H1 (cell line): ENCODE results near the gene PTHLH. TPM values are rescaled to one million over a fixed set of nuclear protein-coding genes. Genes with fewer than 3 reads are reported as not detected.

ENCODE experiments used
- CTCF ChIA-PET: fragments of 300-600 bp; sonication (Branson Sonifier 250); formaldehyde crosslinking; loops from one replicate; lab custom pipeline; 2021; ENCODE audit not compliant: partially characterized antibody; lab: Charles Lee
- POLR2A ChIA-PET: fragments of 300-600 bp; sonication (Branson Sonifier 250); formaldehyde crosslinking; loops from one replicate; lab custom pipeline; 2021; ENCODE audit warnings: inconsistent platforms; ENCODE audit not compliant: partially characterized antibody; lab: Charles Lee
- DNase-seq, 2 experiments: peaks; one replicate each; pipeline versions ENCODE4 v3.0.0 to v3.0.0-alpha.2; 2010 to 2022; ENCODE audit warnings: low spot score in 2 of 2, low read depth in 1 of 2, mixed read lengths in 1 of 2
- FAIRE-seq: peaks from 2 replicates; lab custom pipeline; 2011; peaks lifted over from hg19 to GRCh38; lab: Jason Lieb, UNC
- H2AFZ ChIP-seq: 2 replicates; pipeline ENCODE4 v1.8.1; 2012; ENCODE audit warnings: low read length, inconsistent platforms
- H2AK5ac ChIP-seq: 2 replicates; pipeline ENCODE4 v1.6.1; 2013; ENCODE audit warnings: low read depth, low read length
- H2BK120ac ChIP-seq: replicated peaks from 2 replicates; pipeline ENCODE3; 2013; ENCODE audit warnings: low read depth, low read length, inconsistent platforms
- H2BK12ac ChIP-seq: 2 replicates; pipeline ENCODE4 v1.6.1; 2013; ENCODE audit warnings: low read depth, low read length
- H2BK15ac ChIP-seq: 2 replicates; pipeline ENCODE4 v1.6.1; 2013; ENCODE audit warnings: low read length
- H2BK20ac ChIP-seq: 2 replicates; pipeline ENCODE4 v1.6.1; 2013; ENCODE audit warnings: low read length
- H2BK5ac ChIP-seq: 2 replicates; pipeline ENCODE4 v1.6.1; 2013; ENCODE audit warnings: low read depth, low read length
- H3K14ac ChIP-seq: 2 replicates; pipeline ENCODE4 v1.6.1; 2013; ENCODE audit warnings: inconsistent platforms; ENCODE audit not compliant: insufficient read length
- H3K18ac ChIP-seq: 2 replicates; pipeline ENCODE4 v1.6.1; 2013; ENCODE audit warnings: low read length; ENCODE audit errors: extremely low read depth
- H3K23ac ChIP-seq: 2 replicates; pipeline ENCODE4 v1.6.1; 2013; ENCODE audit warnings: inconsistent platforms; ENCODE audit not compliant: insufficient read length
- H3K23me2 ChIP-seq: 2 replicates; pipeline ENCODE4 v1.6.1; 2013; ENCODE audit warnings: low read depth, low read length
- H3K27ac ChIP-seq: 2 replicates; pipeline ENCODE4 v1.6.1; 2011; ENCODE audit warnings: low read depth, low read length, inconsistent platforms
- H3K27me3 ChIP-seq, 4 experiments: replicated peaks in 1 of 4; 1 replicate in 1 of 4; 2 replicates in 3 of 4; pipeline versions ENCODE4 v1.6.1 to v1.8.1; 2011 to 2013; ENCODE audit warnings: low read length in 3 of 4, mild to moderate bottlenecking in 3 of 4, inconsistent platforms in 2 of 4, mixed read lengths in 2 of 4, moderate library complexity in 1 of 4; ENCODE audit not compliant: control insufficient read depth in 3 of 4, insufficient read depth in 3 of 4; ENCODE audit errors: extremely low read depth in 1 of 4
- H3K36me3 ChIP-seq, 4 experiments: 2 replicates each; pipeline versions ENCODE4 v1.6.1 to v1.8.1; 2011 to 2013; ENCODE audit warnings: mild to moderate bottlenecking in 4 of 4, low read length in 3 of 4, moderate library complexity in 2 of 4, control low read depth in 1 of 4, inconsistent platforms in 1 of 4; ENCODE audit not compliant: insufficient read depth in 4 of 4, control insufficient read depth in 2 of 4
- H3K4ac ChIP-seq: replicated peaks from 2 replicates; pipeline ENCODE3; 2013; ENCODE audit warnings: low read length, low read depth, mixed read lengths, inconsistent platforms; ENCODE audit not compliant: insufficient read length
- H3K4me1 ChIP-seq, 4 experiments: replicated peaks in 1 of 4; 1 replicate in 1 of 4; 2 replicates in 3 of 4; pipeline versions ENCODE4 v1.6.1 to v1.8.1; 2011 to 2013; ENCODE audit warnings: low read length in 3 of 4, inconsistent platforms in 2 of 4, mixed read lengths in 1 of 4; ENCODE audit not compliant: insufficient read depth in 4 of 4, control insufficient read depth in 3 of 4
- H3K4me2 ChIP-seq, 2 experiments: 2 replicates each; pipeline versions ENCODE4 v1.6.1 to v1.8.1; 2011 to 2013; ENCODE audit warnings: low read depth in 2 of 2, low read length in 2 of 2, control low read depth in 1 of 2, inconsistent platforms in 1 of 2, mild to moderate bottlenecking in 1 of 2; ENCODE audit not compliant: insufficient read depth in 1 of 2
- H3K4me3 ChIP-seq, 4 experiments: fragments of 200-600, 300-600 bp in 1 of 4; sonication (generic), shearing (Covaris generic), sonication (Bioruptor Twin) in 1 of 4; 2 replicates each; pipeline versions ENCODE4 v1.5.1 to v1.8.1; 2011 to 2016; ENCODE audit warnings: low read length in 4 of 4, low read depth in 3 of 4, control low read depth in 2 of 4, inconsistent platforms in 2 of 4, mild to moderate bottlenecking in 2 of 4, mixed read lengths in 1 of 4, moderate library complexity in 1 of 4; ENCODE audit not compliant: insufficient read depth in 2 of 4; ENCODE audit errors: extremely low read depth in 1 of 4
- H3K56ac ChIP-seq: replicated peaks from 2 replicates; pipeline ENCODE3; 2013; ENCODE audit warnings: low read depth, mild to moderate bottlenecking, mixed read lengths, low read length, inconsistent platforms; ENCODE audit not compliant: insufficient read length
- H3K79me1 ChIP-seq: 2 replicates; pipeline ENCODE4 v1.6.1; 2013; ENCODE audit warnings: low read depth, low read length, control low read depth
- H3K79me2 ChIP-seq, 2 experiments: 2 replicates each; pipeline versions ENCODE4 v1.6.1 to v1.8.1; 2012 to 2013; ENCODE audit warnings: low read length in 2 of 2, mild to moderate bottlenecking in 2 of 2, inconsistent platforms in 1 of 2; ENCODE audit not compliant: insufficient read depth in 2 of 2, control insufficient read depth in 1 of 2
- H3K9ac ChIP-seq, 4 experiments: replicated peaks in 1 of 4; 1 replicate in 1 of 4; 2 replicates in 3 of 4; pipeline versions ENCODE4 v1.6.1 to v1.8.1; 2011 to 2013; ENCODE audit warnings: low read depth in 3 of 4, low read length in 3 of 4, control low read depth in 2 of 4, mild to moderate bottlenecking in 2 of 4, moderate library complexity in 2 of 4, inconsistent platforms in 1 of 4; ENCODE audit errors: extremely low read depth in 1 of 4
- H3K9me3 ChIP-seq, 2 experiments: 2 replicates each; pipeline versions ENCODE4 v1.6.1 to v1.8.1; 2012 to 2013; ENCODE audit warnings: mild to moderate bottlenecking in 2 of 2, moderate library complexity in 2 of 2, control low read depth in 1 of 2, inconsistent platforms in 1 of 2, low read depth in 1 of 2, low read length in 1 of 2, mixed read lengths in 1 of 2; ENCODE audit not compliant: insufficient read depth in 2 of 2
- H4K20me1 ChIP-seq, 2 experiments: replicated peaks in 1 of 2; 2 replicates each; pipeline versions ENCODE3 to v1.8.1; 2011 to 2013; ENCODE audit warnings: inconsistent platforms in 2 of 2, low read length in 2 of 2, mild to moderate bottlenecking in 1 of 2; ENCODE audit not compliant: insufficient read depth in 2 of 2, control insufficient read depth in 1 of 2
- H4K5ac ChIP-seq: 2 replicates; pipeline ENCODE4 v1.6.1; 2013; ENCODE audit warnings: low read length, low read depth, mixed read lengths, inconsistent platforms; ENCODE audit not compliant: insufficient read length
- H4K8ac ChIP-seq: 2 replicates; pipeline ENCODE4 v1.8.0; 2013; ENCODE audit warnings: mild to moderate bottlenecking, moderate library complexity, low read length, inconsistent platforms; ENCODE audit not compliant: insufficient read depth; ENCODE audit errors: extremely low read depth
- H4K91ac ChIP-seq: replicated peaks from 2 replicates; pipeline ENCODE3; 2013; ENCODE audit warnings: low read length, mixed read lengths, inconsistent platforms; ENCODE audit not compliant: insufficient read length
- ATF3 ChIP-seq: IDR thresholded peaks from 2 replicates; pipeline ENCODE4 v1.6.1; 2011; ENCODE audit warnings: low read depth, mild to moderate bottlenecking, low read length; ENCODE audit not compliant: insufficient read depth
- CHD2 ChIP-seq: IDR thresholded peaks from 2 replicates; pipeline ENCODE4 v1.6.1; 2012; ENCODE audit warnings: low read length, improper control_type of control experiment
- EZH2 ChIP-seq: fragments of 200-600 bp; sonication (generic); IDR thresholded peaks from 2 replicates; pipeline ENCODE4 v1.7.1; 2012; ENCODE audit warnings: low read depth, mild to moderate bottlenecking, moderate library complexity, low read length, inconsistent platforms; ENCODE audit not compliant: severe bottlenecking
- JUND ChIP-seq: IDR thresholded peaks from 2 replicates; pipeline ENCODE4 v1.6.1; 2011; ENCODE audit warnings: mild to moderate bottlenecking, improper control_type of control experiment, low read length
- RAD21 ChIP-seq, 2 experiments: IDR thresholded peaks in 1 of 2; conservative IDR thresholded peaks in 1 of 2; 2 replicates each; pipeline ENCODE4 v1.6.1; 2011; ENCODE audit warnings: low read depth in 2 of 2, low read length in 2 of 2, improper control_type of control experiment in 1 of 2, inconsistent platforms in 1 of 2, mild to moderate bottlenecking in 1 of 2, moderate library complexity in 1 of 2
- RNF2 ChIP-seq: fragments of 200-900, 300-1000 bp; sonication (generic); IDR thresholded peaks from 2 replicates; pipeline ENCODE4 v1.7.1; 2016; ENCODE audit warnings: borderline replicate concordance, low read depth, mild to moderate bottlenecking, antibody characterized with exemption, low read length; ENCODE audit not compliant: poor library complexity, severe bottlenecking; ENCODE audit errors: missing control alignments
- SAP30 ChIP-seq: fragments of 300-600 bp; sonication (generic); IDR thresholded peaks from 2 replicates; pipeline ENCODE4 v1.7.1; 2012; ENCODE audit warnings: low read length, moderate library complexity, mild to moderate bottlenecking, inconsistent platforms; ENCODE audit not compliant: insufficient read depth, insufficient replicate concordance
- SP1 ChIP-seq: IDR thresholded peaks from 2 replicates; pipeline ENCODE4 v1.6.1; 2011; ENCODE audit warnings: low read depth, low read length
- TAF1 ChIP-seq: IDR thresholded peaks from 2 replicates; pipeline ENCODE4 v1.6.1; 2011; ENCODE audit warnings: mild to moderate bottlenecking, low read depth, low read length
- TBP ChIP-seq: IDR thresholded peaks from 2 replicates; pipeline ENCODE4 v1.6.1; 2011; ENCODE audit warnings: low read depth, low read length, improper control_type of control experiment
- WGBS, 2 experiments: shearing (Covaris generic) in 1 of 2; methylation state at CpG; one replicate each; pipeline versions ENCODE4 v1.1.6 to v1.1.7; 2013 to 2015; ENCODE audit warnings: low lambda C conversion rate in 2 of 2, mixed read lengths in 2 of 2, inconsistent platforms in 1 of 2, low coverage in 1 of 2, missing lambda C conversion rate in 1 of 2; ENCODE audit not compliant: insufficient replicate concordance in 2 of 2, insufficient coverage in 1 of 2, insufficient read length in 1 of 2; ENCODE audit errors: extremely low coverage in 1 of 2, missing lambda C conversion rate in 1 of 2; 5-methylcytosine and 5-hydroxymethylcytosine counted together
- polyA plus RNA-seq, 7 experiments: library from polyadenylated mRNA; depleted of rRNA in 3 of 7; stranded (reverse) in 5 of 7; unstranded in 2 of 7; fragments of >200 nt in 5 of 7; fragments of 200-250 nt in 2 of 7; gene quantifications; 1 replicate in 5 of 7; 2 replicates in 1 of 7; 4 replicates in 1 of 7; pipeline versions ENCODE4 v1.2.1 to v1.2.3, GENCODE V29; 2011 to 2013; ENCODE audit warnings: missing spikeins in 2 of 7, mixed read lengths in 2 of 7
- total RNA-seq: library from RNA; stranded (reverse); fragmentation: NEBNext Ultra II Directional; extraction: Animal tissue kit (Norgen Biotek cat#: 25700); gene quantifications from 2 replicates; pipeline ENCODE4 v1.2.1, GENCODE V29; 2021

The PTHLH gene
- total and polyA plus RNA-seq, 2 of the 8 experiments (the other 6 are each of a cell fraction or from before 2014, with no cell fraction given), result 0.32 TPM; not detected in 1

GRCh38 chr12:27971606-27972005 lies 927 bp downstream of the PTHLH start:
- H4K91ac ChIP-seq, result no peak overlapping the region
- no peak overlapping the region for H2BK15ac ChIP-seq
- no peak overlapping the region for H2BK20ac ChIP-seq
- H3K23me2 ChIP-seq, result peaks cover 20% of the 10 kb centered on the region
- no peak overlapping the region for H2AFZ ChIP-seq
- no peak overlapping the region for H4K8ac ChIP-seq
- H4K5ac ChIP-seq, result no peak overlapping the region
- ChIA-PET CTCF (interaction anchor here (1.2 to 1.6 kb wide), 3 partner anchors 18 to 901 kb away, joined by 3 to 6 read pairs (median 3); no protein-coding TSS in a partner anchor), POLR2A (interaction anchor here (1.3 kb wide), 1 partner anchor 192 kb away, joined by 3 read pairs; no protein-coding TSS in a partner anchor)
- 18% methylated on average over 7 of the region's 7 CpGs; no CpG with 5 or more reads in 1 of the 2 experiments for WGBS, 2 experiments
- peaks cover 64 to 98% (median 88%) of the 10 kb centered on the region in 4 experiments for H3K27me3 ChIP-seq
- H2BK120ac ChIP-seq, result no peak overlapping the region
- no peak overlapping the region for H3K27ac ChIP-seq
- no peak overlapping the region for H3K14ac ChIP-seq
- no peak for FAIRE-seq
- peak overlapping the region; percentile 69 to 70 for H3K4me2 ChIP-seq
- H3K9me3 ChIP-seq, result no peaks in the 10 kb centered on the region
- no peak overlapping the region for H3K23ac ChIP-seq
- no peak overlapping the region for H3K4ac ChIP-seq
- no peak for DNase-seq
- no peak overlapping the region for H2AK5ac ChIP-seq
- no peaks in the 10 kb centered on the region for H3K79me1 ChIP-seq
- peaks cover 9 to 22% (median 13%) of the 10 kb centered on the region in 4 experiments for H3K4me1 ChIP-seq
- peaks cover 3 to 14% of the 10 kb centered on the region in 2 experiments for H4K20me1 ChIP-seq
- no peak overlapping the region for H2BK5ac ChIP-seq
- H3K56ac ChIP-seq, result no peak overlapping the region
- H3K79me2 ChIP-seq, result no peaks in the 10 kb centered on the region
- no peak overlapping the region for H2BK12ac ChIP-seq
- H3K4me3 ChIP-seq, result peak overlapping the region in 3 of 4 experiments; percentile 36 to 62 (median 42); a peak in 4 of 8 replicates
- 0 out of 8 replicates have a peak, but pooled peaks cover 0 to 3% (median 0%) of the 10 kb centered on the region in 4 experiments for H3K36me3 ChIP-seq
- H3K9ac ChIP-seq, result no peak overlapping the region
- no peak overlapping the region; the same call in 1 of the 2 replicates for H3K18ac ChIP-seq
- TF ChIP-seq CHD2 (no peak), TBP (no peak), ATF3 (no peak), SAP30 (no peak), JUND (no peak), RNF2 (peak; percentile 59), TAF1 (no peak), RAD21 (IDR thresholded peaks at IDR 0.05 in 1 of 2, conservative IDR thresholded peaks at IDR 0.05 in 1 of 2; ENCODE audit: low read depth in 2 of 2, low read length in 2 of 2) (no peak), SP1 (no peak), EZH2 (peak; percentile 12)
